Lung (tissue), 12 donors: Measurements from ENCODE around the gene FRAT2. TPM values are rescaled to one million over a fixed set of nuclear protein-coding genes. Genes with fewer than 3 reads are reported as not detected.

ENCODE experiments used
- ATAC-seq: fragments of 200-7000 bp; cut with Tn5 transposase; one replicate; pipeline ENCODE4 v1.9.1; 2020; ENCODE audit warnings: moderate number of reproducible peaks; ENCODE audit not compliant: insufficient read depth, low FRiP score
- DNase-seq, 3 donors: peaks; one replicate each; pipeline ENCODE4 v3.0.0-alpha.2; 2013 to 2017
- H3K27ac ChIP-seq, 2 donors: one replicate each; pipeline ENCODE4 v1.5.1; 2013; ENCODE audit warnings: mild to moderate bottlenecking in 2 of 2, moderate library complexity in 2 of 2, control low read depth in 1 of 2, inconsistent platforms in 1 of 2, low read depth in 1 of 2, low read length in 1 of 2
- H3K27me3 ChIP-seq, 3 donors: one replicate each; pipeline ENCODE4 v1.5.1; 2013; ENCODE audit warnings: low read length in 2 of 3; ENCODE audit not compliant: control insufficient read depth in 3 of 3, insufficient read depth in 3 of 3
- H3K36me3 ChIP-seq, 4 donors: one replicate each; pipeline ENCODE4 v1.5.1; 2013; ENCODE audit warnings: low read length in 4 of 4, mild to moderate bottlenecking in 1 of 4, moderate library complexity in 1 of 4; ENCODE audit not compliant: control insufficient read depth in 4 of 4, insufficient read depth in 4 of 4
- H3K4me1 ChIP-seq, 5 donors: one replicate each; pipeline ENCODE4 v1.5.1; 2013; ENCODE audit warnings: low read length in 5 of 5, mild to moderate bottlenecking in 2 of 5, moderate library complexity in 1 of 5; ENCODE audit not compliant: control insufficient read depth in 5 of 5, insufficient read depth in 5 of 5
- H3K4me3 ChIP-seq: one replicate; pipeline ENCODE4 v1.5.1; 2013; ENCODE audit warnings: mild to moderate bottlenecking, control low read depth, moderate library complexity
- H3K9ac ChIP-seq, 2 donors: one replicate each; pipeline ENCODE4 v1.5.1; 2013; ENCODE audit warnings: low read length in 2 of 2, control low read depth in 1 of 2; ENCODE audit not compliant: insufficient read depth in 1 of 2
- H3K9me3 ChIP-seq, 4 donors: one replicate each; pipeline ENCODE4 v1.5.1; 2013; ENCODE audit warnings: low read length in 3 of 4, mild to moderate bottlenecking in 1 of 4, moderate library complexity in 1 of 4; ENCODE audit not compliant: control insufficient read depth in 4 of 4, insufficient read depth in 3 of 4
- CTCF ChIP-seq: IDR thresholded peaks from 2 replicates; pipeline ENCODE4 v1.5.1; 2012; ENCODE audit warnings: mild to moderate bottlenecking; ENCODE audit errors: control extremely low read depth, extremely low read depth
- WGBS, 2 donors: extraction: QIAGEN DNeasy Blood & Tissue Kit; methylation state at CpG; one replicate each; pipeline ENCODE4 v1.1.7; 2013; 5-methylcytosine and 5-hydroxymethylcytosine counted together
- polyA plus RNA-seq, 2 donors: library from polyadenylated mRNA; stranded (reverse); fragments of 200-250 nt; gene quantifications; one replicate each; pipeline ENCODE4 v1.2.1, GENCODE V29; 2013
- total RNA-seq, 2 donors: library from RNA; depleted of rRNA in 1 of 2; stranded (reverse); fragments of >200 nt in 1 of 2; gene quantifications; one replicate each; pipeline ENCODE4 v1.2.1, GENCODE V29; 2014 to 2021
- donor health status: control.
- donor health status: control.
- donor health status: Bipolar disorder and iron deficiency.
- donor health status: healthy.
- donor health status: DM: yes; HTN: yes; CAD: no.

The FRAT2 gene
- total and polyA plus RNA-seq, 4 donors: 7.0 to 25.9 (median 17.3) TPM

- ATAC-seq (no peak), DNase-seq (no peak)
- Histone ChIP-seq H3K4me3 (no peak overlapping the region), H3K27ac (no peak overlapping the region), H3K36me3 (no peaks in the 10 kb centered on the region), H3K4me1 (peaks cover 0 to 1% (median 0%) of the 10 kb centered on the region in 5 donors), H3K27me3 (no peaks in the 10 kb centered on the region), H3K9ac (no peak overlapping the region), H3K9me3 (no peaks in the 10 kb centered on the region)
- no peak for TF ChIP-seq CTCF
- 62 to 78% methylated on average over 10 of the region's 10 CpGs for WGBS, 2 donors
Measured at GRCh38 chr10:97307866-97308780, 26.4 kb downstream of the FRAT2 start.

- TF ChIP-seq CTCF: no peak
- 52 to 58% methylated on average over 1 of the region's 1 CpG for WGBS, 2 donors
- Histone ChIP-seq H3K36me3 (no peaks in the 10 kb centered on the region), H3K27me3 (no peaks in the 10 kb centered on the region), H3K9ac (no peak overlapping the region), H3K4me3 (no peak overlapping the region), H3K4me1 (peaks cover 0 to 1% (median 0%) of the 10 kb centered on the region in 5 donors), H3K9me3 (no peaks in the 10 kb centered on the region), H3K27ac (no peak overlapping the region)
- DNase-seq (no peak), ATAC-seq (no peak)
Measured at GRCh38 chr10:97307441-97307840, 27.1 kb downstream of the FRAT2 start.

GRCh38 chr10:97302088-97302791 is 32.3 kb downstream of the FRAT2 start:
- no peaks in the 10 kb centered on the region for H3K9me3 ChIP-seq
- no peak overlapping the region for H3K4me3 ChIP-seq
- no peaks in the 10 kb centered on the region for H3K27me3 ChIP-seq
- ATAC-seq: no peak
- 96 to 98% methylated on average over 11 of the region's 11 CpGs for WGBS, 2 donors
- no peaks in the 10 kb centered on the region for H3K36me3 ChIP-seq
- no peak for DNase-seq
- no peaks in the 10 kb centered on the region for H3K4me1 ChIP-seq
- H3K27ac ChIP-seq: no peak overlapping the region
- TF ChIP-seq CTCF: no peak
- no peak overlapping the region for H3K9ac ChIP-seq
